ENCODE results near the gene SPON2. TPM values are rescaled to one million over a fixed set of nuclear protein-coding genes. Genes with fewer than 3 reads are reported as not detected.

SPON2 gene
- total RNA-seq, 1 donor from 2014 or later = 18.1 TPM

- TF ChIP-seq, protein P1, sequence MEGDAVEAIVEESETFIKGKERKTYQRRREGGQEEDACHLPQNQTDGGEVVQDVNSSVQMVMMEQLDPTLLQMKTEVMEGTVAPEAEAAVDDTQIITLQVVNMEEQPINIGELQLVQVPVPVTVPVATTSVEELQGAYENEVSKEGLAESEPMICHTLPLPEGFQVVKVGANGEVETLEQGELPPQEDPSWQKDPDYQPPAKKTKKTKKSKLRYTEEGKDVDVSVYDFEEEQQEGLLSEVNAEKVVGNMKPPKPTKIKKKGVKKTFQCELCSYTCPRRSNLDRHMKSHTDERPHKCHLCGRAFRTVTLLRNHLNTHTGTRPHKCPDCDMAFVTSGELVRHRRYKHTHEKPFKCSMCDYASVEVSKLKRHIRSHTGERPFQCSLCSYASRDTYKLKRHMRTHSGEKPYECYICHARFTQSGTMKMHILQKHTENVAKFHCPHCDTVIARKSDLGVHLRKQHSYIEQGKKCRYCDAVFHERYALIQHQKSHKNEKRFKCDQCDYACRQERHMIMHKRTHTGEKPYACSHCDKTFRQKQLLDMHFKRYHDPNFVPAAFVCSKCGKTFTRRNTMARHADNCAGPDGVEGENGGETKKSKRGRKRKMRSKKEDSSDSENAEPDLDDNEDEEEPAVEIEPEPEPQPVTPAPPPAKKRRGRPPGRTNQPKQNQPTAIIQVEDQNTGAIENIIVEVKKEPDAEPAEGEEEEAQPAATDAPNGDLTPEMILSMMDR (conservative IDR thresholded peaks at IDR 0.05; ENCODE audit: low read depth, low read length) = no peak
- no peak for DNase-seq (ENCODE audit: low read depth)
- H3K4me3 ChIP-seq (ENCODE audit: low read depth, low read length) = peak overlapping the region; percentile 58
Observed at GRCh38 chr4:1166509-1167243, 5.7 kb downstream of the SPON2 start.

DNA sequence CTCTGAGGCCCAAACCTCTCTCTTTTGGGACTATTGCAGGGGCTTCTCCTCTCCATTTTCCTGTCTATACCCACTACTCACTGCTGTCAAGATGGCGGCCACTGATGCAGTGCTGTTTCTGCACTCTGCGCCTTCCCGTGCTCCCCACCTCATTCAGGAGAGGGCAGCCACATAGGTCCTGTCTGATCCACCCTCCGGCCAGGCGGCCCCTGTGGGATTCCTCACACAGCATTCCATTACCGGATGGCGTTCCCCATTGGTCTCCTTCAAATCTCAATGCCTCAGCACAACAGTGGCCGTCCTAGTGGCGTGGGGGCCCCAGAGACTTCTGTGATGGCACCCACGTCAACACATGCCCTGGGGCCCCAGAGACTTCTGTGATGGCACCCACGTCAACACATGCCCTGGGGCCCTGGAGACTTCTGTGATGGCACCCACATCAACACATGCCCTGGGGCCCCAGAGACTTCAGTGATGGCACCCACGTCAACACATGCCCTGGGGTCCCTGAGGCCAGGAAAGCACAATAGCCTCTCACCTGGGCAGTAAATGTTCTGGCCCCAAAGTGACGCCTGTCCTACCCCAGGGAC lies 7.3 kb downstream of the SPON2 start:
- no peak for DNase-seq (ENCODE audit: low read depth)
- H3K4me3 ChIP-seq (ENCODE audit: low read depth, low read length) = no peak overlapping the region
- TF ChIP-seq, protein P1 (conservative IDR thresholded peaks at IDR 0.05; ENCODE audit: low read depth, low read length) = no peak

DNA sequence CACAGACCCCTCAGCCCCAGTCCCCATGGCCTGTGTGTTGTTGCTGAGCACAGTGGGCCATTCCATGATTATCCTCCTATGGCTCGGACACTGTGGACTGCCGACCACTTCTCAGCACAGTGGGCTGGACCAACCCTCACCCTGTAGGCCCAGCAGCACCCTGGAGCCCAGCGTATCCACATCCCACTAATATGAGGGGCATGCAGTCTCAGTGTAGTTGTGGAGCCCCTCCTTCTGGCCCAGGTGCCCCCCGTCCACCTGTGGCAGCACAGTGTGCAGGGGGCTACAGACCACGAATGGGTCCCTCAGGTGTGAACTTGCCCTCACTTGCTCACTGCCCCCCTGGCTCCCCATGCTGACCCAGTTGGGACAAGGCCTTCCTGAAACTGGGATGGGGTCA lies 7.9 kb downstream of the SPON2 start:
- TF ChIP-seq, protein P1 (conservative IDR thresholded peaks at IDR 0.05; ENCODE audit: low read depth, low read length) = no peak
- no peak for DNase-seq (ENCODE audit: low read depth)
- no peak overlapping the region for H3K4me3 ChIP-seq (ENCODE audit: low read depth, low read length)

DNA sequence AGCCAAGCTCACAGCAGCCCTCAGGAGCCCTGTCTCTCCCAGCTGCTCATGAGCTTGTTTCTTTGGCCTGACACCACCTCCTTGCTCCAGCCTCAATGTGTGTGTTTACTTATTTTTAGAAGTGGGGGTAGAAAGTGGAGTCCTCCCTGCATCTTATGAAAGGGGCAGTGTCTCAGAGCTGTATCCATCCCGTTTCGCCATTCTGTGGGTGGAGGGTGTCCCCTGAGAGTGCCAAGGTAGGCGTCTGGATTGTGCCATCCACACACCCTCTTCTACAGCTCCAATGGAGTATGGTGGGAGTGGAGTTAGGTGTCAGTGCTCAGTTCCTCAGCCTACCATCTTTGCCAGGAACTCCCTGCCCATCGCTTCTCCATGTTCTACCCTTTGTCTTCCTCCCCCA lies 8.3 kb downstream of the SPON2 start:
- TF ChIP-seq, protein P1 (conservative IDR thresholded peaks at IDR 0.05; ENCODE audit: low read depth, low read length) = no peak
- DNase-seq (ENCODE audit: low read depth) = no peak

DNA sequence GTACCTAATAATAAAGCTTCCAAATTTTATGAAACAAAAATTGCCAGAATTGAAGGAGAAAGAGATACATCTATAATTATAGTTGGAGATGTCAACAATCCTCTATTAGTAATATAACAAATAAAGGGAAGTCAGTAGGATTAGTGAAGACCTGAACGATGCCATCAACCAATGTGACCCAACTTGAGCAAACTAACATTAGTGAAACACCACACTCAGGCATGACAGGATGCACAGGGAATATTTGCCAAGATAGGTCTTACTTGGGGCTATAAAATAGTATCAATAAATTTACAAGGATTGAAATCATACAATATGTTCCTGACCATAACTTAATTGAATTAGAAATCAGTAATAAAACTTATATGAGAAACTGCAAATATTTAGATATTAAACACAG lies 12.0 kb downstream of the SPON2 start:
- no peak overlapping the region for H3K4me3 ChIP-seq (ENCODE audit: low read depth, low read length)
- TF ChIP-seq, protein P1 (conservative IDR thresholded peaks at IDR 0.05; ENCODE audit: low read depth, low read length) = no peak
- no peak for DNase-seq (ENCODE audit: low read depth)

More for the DNA sequence above, 8.3 kb downstream of the SPON2 start:
- H3K4me3 ChIP-seq (ENCODE audit: low read depth, low read length) = no peak overlapping the region

DNA sequence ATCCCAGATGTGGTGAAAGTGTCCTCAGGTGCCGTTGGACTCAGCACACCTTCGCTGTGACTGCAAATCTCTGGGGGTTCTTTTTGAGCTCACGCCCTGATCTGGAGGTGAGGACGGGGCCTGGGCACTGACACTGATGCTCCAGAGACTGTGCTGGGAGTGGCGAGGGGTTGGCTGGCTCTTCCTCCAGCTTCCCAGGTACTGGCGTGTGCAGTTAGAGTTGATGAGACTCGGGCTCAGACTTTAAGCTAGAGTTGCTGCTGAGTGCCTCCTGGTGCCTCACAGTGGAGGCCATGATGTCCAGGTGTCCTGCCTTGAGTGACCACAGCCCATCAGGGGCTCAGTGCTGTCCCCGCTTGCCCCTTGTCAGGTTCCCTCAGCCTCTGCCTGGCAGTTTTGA lies 16.3 kb downstream of the SPON2 start:
- DNase-seq (ENCODE audit: low read depth) = no peak
- TF ChIP-seq, protein P1 (conservative IDR thresholded peaks at IDR 0.05; ENCODE audit: low read depth, low read length) = no peak

DNA sequence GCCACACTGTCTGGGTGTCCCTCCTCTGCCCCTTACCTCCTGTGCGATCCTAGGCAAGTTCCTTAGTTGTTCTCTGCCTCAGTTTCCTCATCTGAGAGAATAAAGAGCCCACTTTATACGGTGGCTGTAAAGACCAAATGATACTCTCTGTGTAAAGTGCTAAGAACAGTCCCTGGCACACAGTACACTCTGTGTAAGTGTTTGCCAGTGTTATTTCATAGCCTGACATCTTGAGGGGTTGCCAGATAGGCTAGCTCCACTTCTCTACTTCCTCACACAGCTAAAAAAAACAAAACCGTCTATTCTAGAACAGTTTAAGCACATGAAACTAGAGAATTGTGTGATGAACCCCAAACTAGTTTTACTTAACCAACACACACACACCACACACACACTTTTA lies 17.1 kb downstream of the SPON2 start:
- TF ChIP-seq, protein P1 (conservative IDR thresholded peaks at IDR 0.05; ENCODE audit: low read depth, low read length) = no peak
- H3K4me3 ChIP-seq (ENCODE audit: low read depth, low read length) = no peak overlapping the region
- DNase-seq (ENCODE audit: low read depth) = no peak

More for the DNA sequence above, 16.3 kb downstream of the SPON2 start:
- no peak overlapping the region for H3K4me3 ChIP-seq (ENCODE audit: low read depth, low read length)
